Epithelial cell of esophagus (primary cell): ENCODE measurements around the gene IGF2BP2.

Source experiments
- DNase-seq: peaks from one replicate; pipeline ENCODE4 v3.0.0; 2010; ENCODE audit warnings: low read depth
- H3K4me3 ChIP-seq: 2 replicates; pipeline ENCODE4 v1.5.1; 2011; ENCODE audit warnings: mild to moderate bottlenecking, low read length, control low read depth
- TF ChIP-seq, protein P1 (sequence below): IDR thresholded peaks from 2 replicates; pipeline ENCODE4 v1.5.1; 2011; ENCODE audit warnings: low read depth, mild to moderate bottlenecking, low read length, control low read depth, inconsistent platforms; ENCODE audit not compliant: insufficient read depth; ENCODE audit errors: missing control alignments

The IGF2BP2 gene

DNA sequence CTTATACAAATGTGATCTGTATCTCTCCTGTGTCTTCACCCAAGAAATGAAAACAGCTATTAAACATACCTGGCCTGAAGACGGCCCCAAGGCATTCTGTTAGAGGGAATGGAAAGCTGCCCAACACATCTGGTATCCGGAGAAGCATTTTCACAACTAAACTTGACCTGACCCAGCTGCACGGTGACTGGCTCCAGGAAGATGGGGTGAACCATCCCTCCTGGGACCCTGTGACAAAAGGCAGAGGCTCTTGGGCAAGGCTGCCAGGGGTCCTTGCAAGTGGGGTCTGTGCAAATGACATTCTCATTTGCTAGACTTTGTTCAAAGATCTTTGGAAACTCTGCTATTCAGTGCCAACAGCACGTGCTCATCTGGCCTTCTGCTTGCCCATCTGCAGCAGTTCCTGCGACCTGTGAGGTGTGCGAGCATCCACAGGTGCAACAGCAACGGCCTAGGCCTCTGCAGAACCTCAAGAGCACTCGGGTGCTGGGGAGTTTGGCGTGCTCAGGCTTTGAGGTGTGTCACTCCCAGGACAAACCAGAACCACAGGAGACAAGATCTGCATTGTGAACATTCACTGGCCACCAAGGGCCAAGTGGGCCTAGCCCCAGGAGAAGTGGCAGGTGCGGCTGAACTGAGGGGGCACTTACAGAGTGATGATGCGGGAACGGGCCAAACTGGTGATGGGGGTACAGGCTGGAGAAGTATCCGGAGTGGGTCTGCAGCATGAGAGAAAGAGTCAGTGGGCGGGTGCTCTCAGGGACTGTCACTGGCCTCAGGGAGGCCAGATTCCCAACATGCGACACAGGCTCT lies 166.9 kb downstream of the IGF2BP2 start:
- no peak overlapping the region for H3K4me3 ChIP-seq
- TF ChIP-seq, protein P1, sequence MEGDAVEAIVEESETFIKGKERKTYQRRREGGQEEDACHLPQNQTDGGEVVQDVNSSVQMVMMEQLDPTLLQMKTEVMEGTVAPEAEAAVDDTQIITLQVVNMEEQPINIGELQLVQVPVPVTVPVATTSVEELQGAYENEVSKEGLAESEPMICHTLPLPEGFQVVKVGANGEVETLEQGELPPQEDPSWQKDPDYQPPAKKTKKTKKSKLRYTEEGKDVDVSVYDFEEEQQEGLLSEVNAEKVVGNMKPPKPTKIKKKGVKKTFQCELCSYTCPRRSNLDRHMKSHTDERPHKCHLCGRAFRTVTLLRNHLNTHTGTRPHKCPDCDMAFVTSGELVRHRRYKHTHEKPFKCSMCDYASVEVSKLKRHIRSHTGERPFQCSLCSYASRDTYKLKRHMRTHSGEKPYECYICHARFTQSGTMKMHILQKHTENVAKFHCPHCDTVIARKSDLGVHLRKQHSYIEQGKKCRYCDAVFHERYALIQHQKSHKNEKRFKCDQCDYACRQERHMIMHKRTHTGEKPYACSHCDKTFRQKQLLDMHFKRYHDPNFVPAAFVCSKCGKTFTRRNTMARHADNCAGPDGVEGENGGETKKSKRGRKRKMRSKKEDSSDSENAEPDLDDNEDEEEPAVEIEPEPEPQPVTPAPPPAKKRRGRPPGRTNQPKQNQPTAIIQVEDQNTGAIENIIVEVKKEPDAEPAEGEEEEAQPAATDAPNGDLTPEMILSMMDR = no peak

DNA sequence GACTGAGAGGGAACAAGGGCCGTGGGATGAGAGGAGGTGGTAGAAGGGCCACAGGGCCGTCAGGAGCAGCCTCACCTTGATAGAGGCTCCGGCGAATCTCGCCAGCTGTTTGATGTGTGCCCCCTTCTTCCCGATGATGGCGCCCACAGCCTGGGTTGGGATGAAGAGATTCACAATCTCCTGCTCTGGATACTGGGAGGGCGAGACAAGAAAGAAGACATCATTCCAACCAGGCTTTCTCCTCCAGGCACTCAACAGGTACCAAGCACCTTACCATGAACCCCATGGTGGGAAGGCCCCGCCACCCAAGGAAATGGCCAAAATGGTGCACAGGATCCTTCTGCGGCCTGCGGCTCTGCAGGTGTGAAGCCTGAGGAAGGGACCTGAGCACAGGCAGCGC lies 167.6 kb downstream of the IGF2BP2 start:
- DNase-seq = no peak
- H3K4me3 ChIP-seq = no peak overlapping the region
- TF ChIP-seq, protein P1 = no peak

More for the DNA sequence above, 166.9 kb downstream of the IGF2BP2 start:
- DNase-seq = no peak

GRCh38 chr3:185656321-185656840 lies 168.5 kb downstream of the IGF2BP2 start:
- DNase-seq = peak; percentile 90
- H3K4me3 ChIP-seq = no peak overlapping the region

GRCh38 chr3:185655426-185656320 lies 169.2 kb downstream of the IGF2BP2 start:
- TF ChIP-seq, protein P1 = no peak
- H3K4me3 ChIP-seq = no peak overlapping the region
- no peak for DNase-seq

More at GRCh38 chr3:185656321-185656840, 168.5 kb downstream of the IGF2BP2 start:
- TF ChIP-seq, protein P1 = no peak

GRCh38 chr3:185654758-185655145 lies 170.1 kb downstream of the IGF2BP2 start:
- no peak overlapping the region for H3K4me3 ChIP-seq
- TF ChIP-seq, protein P1 = no peak
- no peak for DNase-seq

- no peak for DNase-seq
- H3K4me3 ChIP-seq = no peak overlapping the region
- TF ChIP-seq, protein P1 = no peak
Measured at GRCh38 chr3:185653949-185654757, 170.7 kb downstream of the IGF2BP2 start.
